GM12891 (cell line): ENCODE data around the gene KIF4A.

Experiments used
- POLR2A ChIP-seq: IDR thresholded peaks from 2 replicates; pipeline ENCODE4 v1.6.1; 2011; ENCODE audit warnings: low read depth, low read length, control low read depth
- POLR2AphosphoS5 ChIP-seq: IDR thresholded peaks from 2 replicates; pipeline ENCODE4 v1.6.1; 2011; ENCODE audit warnings: low read depth, low read length, control low read depth
- TAF1 ChIP-seq: IDR thresholded peaks from 2 replicates; pipeline ENCODE4 v1.6.1; 2011; ENCODE audit warnings: low read depth, low read length, control low read depth

- TF ChIP-seq POLR2A (no peak), POLR2AphosphoS5 (no peak), TAF1 (no peak)
These were observed 145.1 kb downstream of the KIF4A start for GRCh38 chrX:70434914-70435586.
